Upper lobe of right lung (tissue), 1 donor: ENCODE results near the gene CDK10. TPM values are rescaled to one million over a fixed set of nuclear protein-coding genes. Genes with fewer than 3 reads are reported as not detected.
"Not testable (repeated sequence)": the region's sequence is repeated elsewhere in the genome, so short reads cannot be mapped to it uniquely, and the experiment has no call there.

ENCODE experiments used
- ATAC-seq: fragments of 200-7000 bp; cut with Tn5 transposase; one replicate; pipeline ENCODE4 v1.9.1; 2020; ENCODE audit warnings: mild to moderate bottlenecking, moderate library complexity
- DNase-seq: peaks from one replicate; pipeline ENCODE4 v3.0.0-alpha.2; 2020
- H3K27ac ChIP-seq: fragments of 200-600 bp; one replicate; pipeline ENCODE4 v1.8.0; 2022
- H3K27me3 ChIP-seq: fragments of 200-600 bp; one replicate; pipeline ENCODE4 v1.8.0; 2022; ENCODE audit warnings: mild to moderate bottlenecking
- H3K36me3 ChIP-seq: fragments of 200-600 bp; one replicate; pipeline ENCODE4 v1.8.0; 2022
- H3K4me1 ChIP-seq: fragments of 200-600 bp; one replicate; pipeline ENCODE4 v1.8.0; 2022
- H3K4me3 ChIP-seq: fragments of 200-600 bp; one replicate; pipeline ENCODE4 v1.8.0; 2022; ENCODE audit warnings: mild to moderate bottlenecking
- H3K9me3 ChIP-seq: fragments of 200-600 bp; one replicate; pipeline ENCODE4 v1.8.0; 2022
- intact Hi-C: fragments of 100-400 bp; cut with DNase I; formaldehyde crosslinking; loops from one replicate; pipeline ENCODE4 v1.11.0; 2022
- total RNA-seq: library from RNA; stranded (reverse); fragmentation: NEBNext Ultra II Directional; extraction: Animal tissue kit (Norgen Biotek cat#: 25700); gene quantifications from one replicate; pipeline ENCODE4 v1.2.1, GENCODE V29; 2021
- TF ChIP-seq, protein P1 (sequence below): fragments of 200-600 bp; IDR thresholded peaks from one replicate; pipeline ENCODE4 v1.8.0; 2022; ENCODE audit warnings: antibody characterized with exemption
- donor health status: DM: no; HTN: yes; CAD: no; lungs with severe emphysema.

The CDK10 gene
- total RNA-seq, 1 donor from 2014 or later, result 81.5 TPM

- DNase-seq (no peak), ATAC-seq (no peak)
- Histone ChIP-seq H3K4me1 (peaks cover 7% of the 10 kb centered on the region), H3K4me3 (no peak overlapping the region), H3K36me3 (peaks cover 23% of the 10 kb centered on the region), H3K27ac (no peak overlapping the region), H3K9me3 (no peaks in the 10 kb centered on the region), H3K27me3 (no peaks in the 10 kb centered on the region)
- TF ChIP-seq, protein P1, sequence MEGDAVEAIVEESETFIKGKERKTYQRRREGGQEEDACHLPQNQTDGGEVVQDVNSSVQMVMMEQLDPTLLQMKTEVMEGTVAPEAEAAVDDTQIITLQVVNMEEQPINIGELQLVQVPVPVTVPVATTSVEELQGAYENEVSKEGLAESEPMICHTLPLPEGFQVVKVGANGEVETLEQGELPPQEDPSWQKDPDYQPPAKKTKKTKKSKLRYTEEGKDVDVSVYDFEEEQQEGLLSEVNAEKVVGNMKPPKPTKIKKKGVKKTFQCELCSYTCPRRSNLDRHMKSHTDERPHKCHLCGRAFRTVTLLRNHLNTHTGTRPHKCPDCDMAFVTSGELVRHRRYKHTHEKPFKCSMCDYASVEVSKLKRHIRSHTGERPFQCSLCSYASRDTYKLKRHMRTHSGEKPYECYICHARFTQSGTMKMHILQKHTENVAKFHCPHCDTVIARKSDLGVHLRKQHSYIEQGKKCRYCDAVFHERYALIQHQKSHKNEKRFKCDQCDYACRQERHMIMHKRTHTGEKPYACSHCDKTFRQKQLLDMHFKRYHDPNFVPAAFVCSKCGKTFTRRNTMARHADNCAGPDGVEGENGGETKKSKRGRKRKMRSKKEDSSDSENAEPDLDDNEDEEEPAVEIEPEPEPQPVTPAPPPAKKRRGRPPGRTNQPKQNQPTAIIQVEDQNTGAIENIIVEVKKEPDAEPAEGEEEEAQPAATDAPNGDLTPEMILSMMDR, result no peak
- intact Hi-C loops, result no loop called here
These were observed 4.9 kb downstream of the CDK10 start for GRCh38 chr16:89691231-89691985.

DNA sequence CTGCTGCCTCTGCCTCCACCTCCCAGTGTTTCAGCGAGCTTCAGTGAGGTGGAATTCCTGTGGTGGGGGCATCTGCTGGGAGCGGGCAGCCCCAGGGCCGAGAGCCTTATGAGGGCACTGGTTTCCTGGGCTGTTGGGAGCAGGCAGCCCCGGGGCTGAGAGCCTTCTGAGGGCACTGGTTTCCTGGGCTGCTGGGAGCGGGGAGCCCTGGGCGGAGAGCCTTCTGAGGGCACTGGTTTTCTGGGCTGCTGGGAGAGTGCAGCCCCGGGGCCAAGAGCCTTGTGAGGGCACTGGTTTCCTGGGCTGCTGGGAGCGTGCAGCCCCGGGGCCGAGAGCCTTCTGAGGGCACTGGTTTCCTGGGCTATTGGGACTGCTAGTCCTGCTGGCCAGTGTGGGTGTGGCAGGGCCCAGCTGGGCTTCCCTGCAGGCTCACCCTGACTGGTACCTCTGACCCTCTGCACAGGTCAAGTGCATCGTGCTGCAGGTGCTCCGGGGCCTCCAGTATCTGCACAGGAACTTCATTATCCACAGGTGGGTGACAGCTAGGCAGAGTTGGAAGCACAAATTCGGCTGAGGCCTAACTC lies 5.6 kb downstream of the CDK10 start:
- TF ChIP-seq, protein P1, result no peak
- peaks cover 23% of the 10 kb centered on the region for H3K36me3 ChIP-seq

DNA sequence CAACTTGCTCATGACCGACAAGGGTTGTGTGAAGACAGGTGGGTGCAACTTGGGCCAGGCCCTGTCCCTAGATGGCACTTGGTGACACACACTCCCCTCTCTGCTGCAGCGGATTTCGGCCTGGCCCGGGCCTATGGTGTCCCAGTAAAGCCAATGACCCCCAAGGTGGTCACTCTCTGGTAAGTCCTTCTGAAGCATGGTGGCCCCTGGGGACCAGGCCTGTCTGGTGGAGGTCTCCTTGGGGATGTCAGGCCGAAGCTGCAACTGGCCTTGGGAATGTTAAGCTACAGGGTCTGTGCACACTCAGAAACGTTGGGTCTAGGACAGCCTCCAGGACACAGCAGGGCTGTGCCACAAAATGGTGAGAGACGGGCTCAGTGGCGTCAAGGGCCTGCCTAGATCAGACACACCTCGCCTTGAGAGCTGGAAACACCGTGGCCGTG lies 6.8 kb downstream of the CDK10 start:
- TF ChIP-seq, protein P1, result no peak
- H3K4me1 ChIP-seq, result no peaks in the 10 kb centered on the region
- intact Hi-C loops, result no loop called here
- no peak overlapping the region for H3K27ac ChIP-seq
- ATAC-seq (no peak), DNase-seq (no peak)
- H3K9me3 ChIP-seq, result no peaks in the 10 kb centered on the region
- H3K4me3 ChIP-seq, result no peak overlapping the region
- no peaks in the 10 kb centered on the region for H3K27me3 ChIP-seq
- H3K36me3 ChIP-seq, result peaks cover 23% of the 10 kb centered on the region

More for the DNA sequence above, 5.6 kb downstream of the CDK10 start:
- no peak overlapping the region for H3K27ac ChIP-seq
- no peaks in the 10 kb centered on the region for H3K27me3 ChIP-seq
- DNase-seq, result no peak
- ATAC-seq, result no peak
- H3K4me3 ChIP-seq, result no peak overlapping the region
- intact Hi-C loops, result no loop called here
- H3K9me3 ChIP-seq, result no peaks in the 10 kb centered on the region
- peaks cover 7% of the 10 kb centered on the region for H3K4me1 ChIP-seq

- H3K9me3 ChIP-seq, result no peaks in the 10 kb centered on the region
- H3K4me1 ChIP-seq, result no peaks in the 10 kb centered on the region
- ATAC-seq (no peak), DNase-seq (no peak)
- no peaks in the 10 kb centered on the region for H3K27me3 ChIP-seq
- TF ChIP-seq, protein P1, result no peak
- no peak overlapping the region for H3K27ac ChIP-seq
- H3K4me3 ChIP-seq, result no peak overlapping the region
- H3K36me3 ChIP-seq, result peaks cover 20% of the 10 kb centered on the region
- intact Hi-C loops, result no loop called here
These were observed 7.7 kb downstream of the CDK10 start for GRCh38 chr16:89693931-89694783.

DNA sequence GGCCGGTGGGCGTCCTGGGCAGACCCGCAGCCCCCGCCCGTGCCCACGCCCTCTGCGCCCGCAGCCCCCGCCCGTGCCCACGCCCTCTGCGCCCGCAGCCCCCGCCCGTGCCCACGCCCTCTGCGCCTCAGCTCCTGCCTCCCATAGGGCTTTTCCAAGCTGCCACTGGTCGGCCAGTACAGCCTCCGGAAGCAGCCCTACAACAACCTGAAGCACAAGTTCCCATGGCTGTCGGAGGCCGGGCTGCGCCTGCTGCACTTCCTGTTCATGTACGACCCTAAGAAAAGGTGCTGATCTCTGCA lies 8.2 kb downstream of the CDK10 start:
- not testable (repeated sequence) for DNase-seq

More for the DNA sequence above, 8.2 kb downstream of the CDK10 start:
- peaks cover 16% of the 10 kb centered on the region for H3K36me3 ChIP-seq
- ATAC-seq, intact Hi-C loops, H3K27ac ChIP-seq, H3K9me3 ChIP-seq, H3K27me3 ChIP-seq, H3K4me3 ChIP-seq, H3K4me1 ChIP-seq: not testable (repeated sequence)
